Glutamatergic neuron (in vitro differentiated cells): Measurements from ENCODE around the gene MAPK8IP3. TPM values are rescaled to one million over a fixed set of nuclear protein-coding genes. Genes with fewer than 3 reads are reported as not detected.
"Not testable (repeated sequence)": the region's sequence is repeated elsewhere in the genome, so short reads cannot be mapped to it uniquely, and the experiment has no call there.

Source experiments
- DNase-seq: peaks from one replicate; pipeline ENCODE4 v3.0.0; 2022
- H3K27ac Mint-ChIP-seq: one replicate; pipeline ENCODE4 v1.8.0; 2020; ENCODE audit warnings: mild to moderate bottlenecking, mixed read lengths, inconsistent platforms; ENCODE audit not compliant: unreplicated experiment
- H3K27me3 Mint-ChIP-seq: one replicate; pipeline ENCODE4 v1.8.0; 2020; ENCODE audit warnings: mild to moderate bottlenecking, moderate library complexity, mixed read lengths, inconsistent platforms; ENCODE audit not compliant: unreplicated experiment
- H3K36me3 Mint-ChIP-seq: one replicate; pipeline ENCODE4 v1.8.0; 2020; ENCODE audit warnings: mild to moderate bottlenecking, mixed read lengths, inconsistent platforms; ENCODE audit not compliant: unreplicated experiment
- H3K4me1 Mint-ChIP-seq: one replicate; pipeline ENCODE4 v1.8.0; 2020; ENCODE audit warnings: mild to moderate bottlenecking, low read depth, mixed read lengths, inconsistent platforms; ENCODE audit not compliant: unreplicated experiment
- H3K4me3 Mint-ChIP-seq: one replicate; pipeline ENCODE4 v1.8.0; 2020; ENCODE audit warnings: mild to moderate bottlenecking, mixed read lengths, inconsistent platforms; ENCODE audit not compliant: unreplicated experiment
- H3K9me3 Mint-ChIP-seq: one replicate; pipeline ENCODE4 v1.8.0; 2020; ENCODE audit warnings: mild to moderate bottlenecking, moderate library complexity, mixed read lengths, inconsistent platforms; ENCODE audit not compliant: unreplicated experiment
- CTCF ChIP-seq: fragments of 200-600 bp; sonication (generic); IDR thresholded peaks from one replicate; pipeline ENCODE4 v1.5.0; 2021; ENCODE audit not compliant: partially characterized antibody, unreplicated experiment
- total RNA-seq: library from RNA; stranded (reverse); fragmentation: NEBNext Ultra II Directional; extraction: Animal tissue kit (Norgen Biotek cat#: 25700); gene quantifications from one replicate; pipeline ENCODE4 v1.2.1, GENCODE V29; 2021; ENCODE audit not compliant: unreplicated experiment

Gene MAPK8IP3
- total RNA-seq, 1 donor from 2014 or later, result 281 TPM

- no peak within 1 kb of the TSS for H3K4me3 Mint-ChIP-seq
- no peak for TF ChIP-seq CTCF
- no peak within 1 kb of the TSS for H3K27ac Mint-ChIP-seq
- H3K9me3 Mint-ChIP-seq, result peaks cover 5% of the 10 kb centered on the region
- DNase-seq, result no peak
- H3K27me3 Mint-ChIP-seq, result no peaks in the 10 kb centered on the region
- H3K36me3 Mint-ChIP-seq, result no peaks in the 10 kb centered on the region
- H3K4me1 Mint-ChIP-seq, result no peaks in the 10 kb centered on the region
Measured at GRCh38 chr16:1793578-1794220, 87.7 kb downstream of the MAPK8IP3 start, which contains the start of gene IGFALS. TSS of gene IGFALS (minus strand) at chr16:1793705. CDS start at chr16:1793652, 53 bp downstream.

- Mint-ChIP-seq H3K27ac (no peak overlapping the region), H3K4me1 (no peaks in the 10 kb centered on the region), H3K9me3 (peaks cover 7% of the 10 kb centered on the region), H3K27me3 (no peaks in the 10 kb centered on the region), H3K36me3 (peaks cover 5% of the 10 kb centered on the region), H3K4me3 (no peak overlapping the region)
- no peak for TF ChIP-seq CTCF
- DNase-seq, result no peak
Measured at GRCh38 chr16:1794221-1794871, 88.4 kb downstream of the MAPK8IP3 start.

- no peak for TF ChIP-seq CTCF
- DNase-seq, result peak; percentile 16
- Mint-ChIP-seq H3K4me3 (no peak overlapping the region), H3K27me3 (no peaks in the 10 kb centered on the region), H3K4me1 (no peaks in the 10 kb centered on the region), H3K27ac (no peak overlapping the region), H3K9me3 (peaks cover 9% of the 10 kb centered on the region), H3K36me3 (peaks cover 11% of the 10 kb centered on the region)
Measured at GRCh38 chr16:1794908-1795666, 89.1 kb downstream of the MAPK8IP3 start.

GRCh38 chr16:1799263-1799662 lies 93.3 kb downstream of the MAPK8IP3 start:
- Mint-ChIP-seq H3K9me3 (peaks cover 12% of the 10 kb centered on the region), H3K36me3 (peaks cover 20% of the 10 kb centered on the region)
- not testable (repeated sequence) for H3K27ac Mint-ChIP-seq, DNase-seq, H3K4me1 Mint-ChIP-seq, H3K27me3 Mint-ChIP-seq, H3K4me3 Mint-ChIP-seq

GRCh38 chr16:1800701-1801100 lies 94.7 kb downstream of the MAPK8IP3 start:
- Mint-ChIP-seq H3K4me1 (no peaks in the 10 kb centered on the region), H3K36me3 (peaks cover 20% of the 10 kb centered on the region), H3K27ac (no peak overlapping the region), H3K9me3 (peaks cover 12% of the 10 kb centered on the region), H3K27me3 (peaks cover 3% of the 10 kb centered on the region), H3K4me3 (no peak overlapping the region)
- no peak for DNase-seq
- TF ChIP-seq CTCF, result no peak
